Parietal lobe (tissue), 1 donor: ENCODE data around the gene CACNA1C. TPM values are rescaled to one million over a fixed set of nuclear protein-coding genes. Genes with fewer than 3 reads are reported as not detected.

Experiments used
- total RNA-seq: library from RNA; depleted of rRNA; stranded (reverse); fragments of >200 nt; gene quantifications from one replicate; pipeline ENCODE4 v1.2.3, GENCODE V29; 2014

Gene CACNA1C
- 54.8 TPM for total RNA-seq

DNA sequence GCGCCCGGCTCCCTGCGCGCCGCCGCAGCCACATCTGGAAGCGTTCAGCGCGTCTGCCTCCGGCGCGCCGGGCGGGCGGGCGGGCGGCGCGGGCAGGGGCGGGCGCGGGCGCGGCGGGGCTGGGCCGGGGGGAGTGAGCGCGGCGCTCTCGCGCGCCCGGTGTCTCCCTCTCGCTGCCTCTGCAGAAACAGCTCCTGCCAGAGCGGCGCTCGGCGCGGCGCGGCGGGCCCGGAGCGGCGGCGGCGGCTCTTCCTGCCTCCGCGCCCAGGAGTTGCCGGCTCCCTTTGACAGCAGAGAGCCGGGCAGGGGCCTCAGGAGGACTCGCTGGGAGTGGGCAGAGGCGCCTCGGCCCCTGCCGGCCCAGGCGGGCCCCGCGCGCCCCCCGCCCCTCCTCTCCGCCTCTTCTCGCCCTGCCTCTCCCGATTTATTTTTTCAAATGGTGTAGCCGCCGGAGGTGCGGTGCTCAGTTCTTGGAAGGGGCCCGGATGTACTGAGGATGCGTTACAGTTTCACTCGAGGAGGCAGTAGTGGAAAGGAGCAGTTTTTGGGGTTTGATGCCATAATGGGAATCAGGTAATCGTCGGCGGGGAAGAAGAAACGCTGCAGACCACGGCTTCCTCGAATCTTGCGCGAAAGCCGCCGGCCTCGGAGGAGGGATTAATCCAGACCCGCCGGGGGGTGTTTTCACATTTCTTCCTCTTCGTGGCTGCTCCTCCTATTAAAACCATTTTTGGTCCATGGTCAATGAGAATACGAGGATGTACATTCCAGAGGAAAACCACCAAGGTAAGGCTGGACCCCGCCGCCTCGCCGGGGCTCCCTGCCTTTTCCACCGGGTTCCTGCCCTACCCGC, at the start of gene CACNA1C:
TSS of gene CACNA1C (plus strand) at position 162 of the 853 bp plus-strand sequence. CDS start at position 738, 576 bp downstream.

DNA sequence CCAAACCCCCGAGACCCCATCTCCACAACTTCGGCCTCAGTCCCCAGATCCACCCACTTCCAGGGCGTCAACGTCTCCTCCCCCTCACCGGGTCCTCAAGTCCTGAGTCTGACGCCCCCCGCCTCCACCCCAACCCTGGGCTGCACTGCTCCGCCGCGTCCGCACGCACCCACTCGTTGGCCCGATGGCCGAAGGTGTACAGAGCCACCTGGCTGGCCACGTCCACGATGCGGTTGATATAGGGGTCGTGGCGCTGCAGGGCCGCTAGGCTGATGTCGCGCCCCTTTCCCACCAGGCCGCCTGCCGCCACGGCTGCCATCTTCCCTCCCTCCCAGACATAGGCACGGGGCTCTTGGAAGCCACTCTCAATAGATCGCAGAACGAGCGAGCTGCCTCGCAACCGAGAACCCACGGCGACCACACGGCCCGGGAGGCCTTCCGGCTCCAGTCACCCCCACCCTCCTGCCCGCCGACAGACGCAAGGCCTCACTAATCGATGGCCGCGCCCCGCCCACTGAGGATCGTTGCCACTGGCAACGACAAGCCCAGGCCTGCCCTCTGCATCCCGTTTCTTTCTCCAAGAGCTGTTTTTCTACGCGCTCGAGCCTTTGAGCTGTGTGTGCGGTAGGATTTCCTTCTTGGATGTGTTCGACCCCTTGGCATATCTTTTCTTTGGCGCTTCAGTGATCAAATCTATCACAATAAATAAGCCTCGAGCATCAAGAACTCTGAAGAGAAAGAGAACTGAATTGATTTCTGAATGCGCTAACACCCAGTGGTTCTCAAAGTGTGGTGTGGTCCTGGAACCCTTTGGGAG, 48.5 kb upstream of the CACNA1C start, which contains the start of gene DCP1B:
TSS of gene DCP1B (minus strand) at position 345 of the 817 bp plus-strand sequence. CDS start at position 319, 26 bp downstream.

Other genes starting within 250 kb of the CACNA1C start
- 8.1 TPM for gene LRTM2, start 232.4 kb upstream of the CACNA1C start, total RNA-seq
- 0.31 TPM for gene CACNA2D4, start 134.3 kb upstream of the CACNA1C start, total RNA-seq
- 14.4 TPM for gene DCP1B, start 48.5 kb upstream of the CACNA1C start, total RNA-seq